Measurements from ENCODE around the gene COLQ.
"Not testable (repeated sequence)": the region's sequence is repeated elsewhere in the genome, so short reads cannot be mapped to it uniquely, and the experiment has no call there.

Gene COLQ

DNA sequence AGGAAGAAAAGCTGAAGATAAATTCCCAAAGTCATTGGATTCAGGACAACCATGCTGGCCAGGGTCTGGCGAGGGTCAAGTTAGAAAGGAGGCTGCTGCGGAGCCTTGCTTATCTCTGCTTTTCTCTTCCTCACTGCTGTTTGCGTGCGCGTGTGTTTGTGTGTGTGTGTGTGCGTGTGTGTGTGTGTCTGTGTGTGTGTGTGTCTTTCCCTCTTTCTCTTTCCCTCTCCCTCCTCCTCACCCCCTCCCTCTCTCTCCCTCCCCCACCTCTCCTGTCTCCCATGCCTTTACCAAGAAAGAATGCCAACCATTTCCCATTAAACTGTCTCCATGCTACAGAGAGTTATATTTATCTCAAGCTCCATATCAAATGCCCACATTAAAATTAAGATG, at the start of gene COLQ:
Gene COLQ (minus strand): TSS at position 134 of the 393 bp plus-strand sequence. CDS start 81 bp downstream, at position 53.
- TF ChIP-seq GATA1 (IDR thresholded peaks at IDR 0.05; ENCODE audit: low read depth, low read length) (no peak), POLR2A (IDR thresholded peaks at IDR 0.05; ENCODE audit: low read length) (no peak)
- DNase-seq = peak in 1 of 2 experiments; percentile 8

DNA sequence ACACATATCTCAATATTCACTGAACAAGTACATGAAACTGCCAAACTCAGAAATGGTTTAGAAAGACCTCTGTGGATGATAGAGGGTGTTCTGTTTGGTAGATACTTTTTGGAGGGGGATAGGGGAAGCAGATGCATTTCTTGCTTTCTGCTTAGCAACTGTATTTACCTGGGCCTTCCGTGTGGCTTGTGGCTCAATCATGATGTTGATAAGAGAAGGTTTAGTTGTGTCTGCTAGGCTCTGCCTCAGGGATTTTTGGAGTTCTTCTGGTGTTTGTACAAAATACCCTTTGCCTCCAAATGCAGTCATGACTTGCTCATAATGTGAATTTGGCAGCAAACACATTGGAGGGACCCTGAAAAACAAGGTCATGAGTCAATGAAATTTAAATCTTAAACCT, 41.7 kb upstream of the COLQ start:
- no peak for DNase-seq
- TF ChIP-seq GATA1 (IDR thresholded peaks at IDR 0.05; ENCODE audit: low read depth, low read length) = no peak

DNA sequence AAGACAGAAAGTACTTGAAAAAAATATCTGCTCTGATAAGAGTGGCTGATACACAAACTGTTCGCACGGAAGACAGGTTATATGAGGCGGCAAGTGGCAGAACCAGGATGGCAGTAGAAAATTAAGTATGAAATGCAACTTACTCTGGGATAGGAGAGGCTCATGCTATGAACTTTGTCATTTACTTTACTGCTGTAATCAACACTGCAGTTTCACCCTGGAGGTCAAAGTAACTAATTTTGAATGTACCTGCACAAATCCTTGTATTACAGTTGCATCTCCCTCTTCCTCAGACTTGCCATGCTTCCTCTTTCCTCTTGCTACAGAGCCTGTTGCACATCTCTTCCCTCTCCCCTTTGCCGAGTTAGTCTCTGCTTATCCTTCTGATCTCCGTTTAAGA, 41.1 kb upstream of the COLQ start:
- TF ChIP-seq POLR2A (IDR thresholded peaks at IDR 0.05; ENCODE audit: low read length) = no peak
- TF ChIP-seq GATA1 (IDR thresholded peaks at IDR 0.05; ENCODE audit: low read depth, low read length) = no peak
- no peak for DNase-seq

DNA sequence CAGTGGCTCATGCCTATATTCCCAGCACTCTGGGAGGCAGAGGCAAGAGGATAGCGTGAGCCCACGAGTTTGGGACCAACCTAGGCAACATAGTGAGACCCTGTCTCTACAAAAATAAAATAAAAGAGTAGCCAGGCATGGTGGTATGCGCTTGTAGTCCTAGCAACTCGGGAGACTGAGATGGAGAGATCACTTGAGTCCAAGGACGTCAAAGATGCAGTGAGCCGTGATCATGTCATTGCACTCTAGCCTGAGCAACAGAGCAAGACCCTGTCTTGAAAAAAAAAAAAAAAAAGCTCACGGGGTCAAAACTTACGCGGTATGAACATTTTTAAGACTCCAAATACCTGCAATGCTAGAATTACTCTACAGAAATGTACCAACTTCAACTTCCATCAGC, 37.1 kb upstream of the COLQ start:
- TF ChIP-seq POLR2A (IDR thresholded peaks at IDR 0.05; ENCODE audit: low read length) = no peak
- TF ChIP-seq GATA1 (IDR thresholded peaks at IDR 0.05; ENCODE audit: low read depth, low read length) = no peak

DNA sequence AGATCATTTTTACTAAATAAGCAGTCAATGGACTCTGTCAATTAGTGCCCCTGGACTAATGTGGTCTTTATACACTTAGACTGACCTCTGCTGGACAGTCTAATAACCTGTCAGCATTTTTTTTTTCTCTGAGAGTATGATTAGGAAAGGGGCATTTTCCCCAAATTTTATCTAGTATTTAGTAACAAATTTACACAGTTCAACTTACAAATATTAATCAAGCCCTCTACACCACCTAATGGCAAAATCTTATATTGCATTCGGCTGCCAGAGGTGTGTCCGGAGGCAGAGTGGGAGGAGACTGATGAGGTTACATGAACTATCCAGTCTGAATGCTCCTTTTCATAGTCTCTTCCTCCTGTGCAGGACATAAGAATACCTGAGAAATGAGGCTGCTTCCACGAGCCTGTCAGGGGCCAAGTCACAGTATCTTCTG, 36.0 kb upstream of the COLQ start:
- peak; percentile 77 for DNase-seq
- TF ChIP-seq POLR2A (IDR thresholded peaks at IDR 0.05; ENCODE audit: low read length) (no peak), GATA1 (IDR thresholded peaks at IDR 0.05; ENCODE audit: low read depth, low read length) (no peak)

More for the DNA sequence above, 37.1 kb upstream of the COLQ start:
- DNase-seq = no peak

DNA sequence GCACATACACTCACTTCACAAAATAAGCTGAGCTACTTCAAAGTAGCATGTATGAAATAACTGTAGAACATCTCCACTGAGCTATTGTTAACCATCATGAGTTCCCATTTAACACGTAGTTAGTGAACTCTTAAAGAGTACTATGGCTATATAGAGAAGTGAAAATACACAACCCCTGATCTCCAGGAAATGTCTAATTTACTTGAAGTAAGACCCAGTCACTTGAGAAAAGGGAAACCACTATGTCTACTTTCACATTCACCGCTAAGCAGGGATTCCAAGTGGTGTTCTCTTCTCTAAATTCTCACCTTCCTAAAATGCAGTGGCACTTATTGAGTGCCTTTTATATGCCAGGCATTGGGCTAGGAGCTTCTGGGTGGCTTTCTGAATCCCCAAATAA, 35.0 kb upstream of the COLQ start:
- TF ChIP-seq POLR2A (IDR thresholded peaks at IDR 0.05; ENCODE audit: low read length) (no peak), GATA1 (IDR thresholded peaks at IDR 0.05; ENCODE audit: low read depth, low read length) (no peak)

DNA sequence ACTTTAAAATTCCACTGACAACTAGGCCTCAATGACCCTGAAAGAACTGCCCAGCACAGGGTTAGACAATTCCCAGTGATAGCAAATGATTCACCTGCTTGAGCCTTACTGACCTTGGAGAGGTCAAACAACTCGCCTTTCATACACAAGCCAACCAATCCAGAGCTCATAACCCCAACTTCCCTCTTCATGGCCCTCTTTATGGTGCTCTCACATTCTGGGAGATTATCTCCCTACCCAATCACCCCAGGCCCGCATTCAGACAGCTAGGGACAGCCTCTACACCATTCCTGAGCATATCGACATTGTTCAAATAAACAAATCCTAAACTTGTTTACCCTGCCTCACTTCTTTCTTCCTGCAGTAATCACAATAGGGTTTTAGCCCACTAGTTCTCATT, 32.2 kb upstream of the COLQ start:
- TF ChIP-seq GATA1 (IDR thresholded peaks at IDR 0.05; ENCODE audit: low read depth, low read length) (no peak), POLR2A (IDR thresholded peaks at IDR 0.05; ENCODE audit: low read length) (no peak)
- DNase-seq = no peak

More for the DNA sequence above, 35.0 kb upstream of the COLQ start:
- DNase-seq = no peak

DNA sequence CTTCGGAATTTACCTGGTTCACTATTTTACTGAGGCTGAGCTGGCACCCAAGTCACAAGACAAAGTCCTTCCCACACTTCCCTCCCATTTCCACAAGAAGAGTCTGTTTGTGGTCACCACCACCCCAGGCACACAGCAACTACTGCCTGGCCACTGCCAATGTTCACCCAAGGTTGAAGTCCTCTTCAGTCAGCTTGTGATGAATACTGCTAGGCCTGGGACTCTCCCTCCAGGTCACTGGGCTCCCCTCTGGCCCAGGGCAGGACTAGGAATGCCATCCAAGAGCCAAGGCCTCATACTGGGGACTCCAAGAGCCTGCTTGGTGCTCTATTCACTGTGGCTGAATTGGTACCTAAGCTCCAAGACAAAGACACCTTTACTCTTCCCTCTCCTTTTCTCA, 30.4 kb upstream of the COLQ start:
- DNase-seq = no peak
- no peak for TF ChIP-seq GATA1 (IDR thresholded peaks at IDR 0.05; ENCODE audit: low read depth, low read length)
- TF ChIP-seq POLR2A (IDR thresholded peaks at IDR 0.05; ENCODE audit: low read length) = no peak

DNA sequence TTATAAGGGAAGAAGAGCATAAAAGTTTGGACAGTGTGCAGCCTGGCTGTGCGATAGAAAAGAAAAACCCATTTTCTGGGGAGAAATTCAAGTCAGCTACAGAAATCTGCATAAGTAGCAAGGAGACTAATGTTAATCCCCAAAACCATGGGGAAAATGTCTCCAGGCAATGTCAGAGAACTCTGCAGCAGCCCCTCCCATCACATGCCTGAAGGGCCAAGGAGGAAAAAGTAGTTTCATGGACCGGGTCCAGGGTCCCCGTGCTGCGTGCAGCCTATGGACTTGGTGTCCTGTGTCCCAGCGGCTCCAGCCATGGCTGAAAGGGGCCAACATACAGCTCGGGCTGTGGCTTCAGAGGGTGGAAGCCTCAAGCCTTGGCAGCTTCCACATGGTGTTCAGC, 28.3 kb upstream of the COLQ start:
- TF ChIP-seq GATA1 (IDR thresholded peaks at IDR 0.05; ENCODE audit: low read depth, low read length) = no peak
- no peak for TF ChIP-seq POLR2A (IDR thresholded peaks at IDR 0.05; ENCODE audit: low read length)
- DNase-seq = no peak

DNA sequence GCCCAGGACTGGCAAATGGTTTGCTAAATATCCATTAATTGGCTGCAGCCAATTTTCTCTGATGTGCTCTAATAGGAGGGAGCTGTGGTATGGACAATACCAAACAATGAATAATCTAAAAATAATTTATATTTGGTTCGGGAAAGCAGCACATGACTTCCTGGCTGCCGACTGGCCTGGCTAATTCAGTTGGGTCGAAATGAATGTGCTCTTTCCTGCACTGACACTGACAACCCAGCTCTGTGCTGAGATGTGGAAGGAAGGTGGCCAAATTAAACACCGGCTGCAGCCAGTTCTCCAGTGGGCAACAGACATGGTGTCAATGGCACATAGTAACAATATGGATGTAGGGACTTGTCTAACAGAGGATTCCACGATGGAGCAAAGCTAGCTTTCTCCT, 21.1 kb upstream of the COLQ start:
- no peak for DNase-seq
- TF ChIP-seq GATA1 (IDR thresholded peaks at IDR 0.05; ENCODE audit: low read depth, low read length) (no peak), POLR2A (IDR thresholded peaks at IDR 0.05; ENCODE audit: low read length) (no peak)

DNA sequence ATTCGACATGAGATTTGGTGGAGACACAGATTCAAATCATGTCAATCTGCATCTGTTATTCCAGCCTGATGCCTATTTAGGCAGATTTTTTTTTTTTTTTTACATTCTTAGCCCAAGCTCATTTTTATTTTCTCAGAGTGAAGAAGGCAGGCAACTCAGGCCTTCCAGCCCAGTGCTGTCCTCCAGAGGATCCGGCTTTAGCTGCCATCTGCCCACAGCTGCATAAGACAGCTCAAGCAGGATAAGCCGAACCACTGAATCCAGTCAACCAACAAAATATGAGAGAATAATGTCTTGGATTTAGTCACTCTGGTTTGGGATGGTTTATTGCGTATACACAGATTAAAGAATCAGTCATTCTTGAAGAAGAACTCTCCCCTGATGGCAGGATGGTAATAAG, 19.9 kb upstream of the COLQ start:
- TF ChIP-seq GATA1 (IDR thresholded peaks at IDR 0.05; ENCODE audit: low read depth, low read length) = no peak
- no peak for TF ChIP-seq POLR2A (IDR thresholded peaks at IDR 0.05; ENCODE audit: low read length)
- DNase-seq = no peak

DNA sequence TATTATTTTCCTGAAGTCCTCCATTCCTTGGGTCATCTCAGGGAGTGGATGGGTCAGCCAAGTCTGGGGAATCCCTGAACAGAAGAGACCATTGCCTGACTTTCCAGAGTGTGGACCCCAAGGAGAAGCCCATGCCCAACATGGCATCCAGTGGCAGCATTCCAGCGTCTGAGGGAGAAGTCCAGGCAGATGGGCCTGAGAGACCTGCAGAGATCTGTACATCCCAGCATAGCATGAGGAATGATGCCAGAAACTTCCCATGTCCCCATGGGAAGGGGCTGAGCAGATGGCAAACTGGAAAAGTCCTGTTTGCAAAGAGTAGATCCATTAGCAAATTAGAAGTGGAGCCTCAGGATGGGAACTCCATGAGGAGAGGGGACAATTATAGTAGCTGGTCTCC, 17.6 kb upstream of the COLQ start:
- DNase-seq = no peak
- no peak for TF ChIP-seq GATA1 (IDR thresholded peaks at IDR 0.05; ENCODE audit: low read depth, low read length)
- no peak for TF ChIP-seq POLR2A (IDR thresholded peaks at IDR 0.05; ENCODE audit: low read length)

DNA sequence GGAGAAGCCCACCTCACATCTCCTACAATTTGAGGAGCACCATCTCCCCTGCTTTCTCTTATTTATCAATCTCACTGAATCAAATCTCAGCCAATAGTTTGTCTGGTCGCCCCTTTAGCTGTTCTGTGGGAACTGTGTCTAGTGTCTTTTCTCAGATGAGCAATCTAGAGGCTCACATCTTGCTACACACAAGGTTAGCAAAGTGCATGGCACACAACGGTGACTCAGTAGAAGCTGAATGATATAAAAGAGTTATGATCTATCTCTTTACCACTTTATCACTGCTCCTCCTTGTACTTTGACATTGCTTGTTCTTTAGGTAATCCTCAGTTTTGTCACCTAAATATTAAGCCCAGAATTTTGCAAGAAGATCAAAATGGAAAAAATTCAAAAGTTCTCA, 16.8 kb upstream of the COLQ start:
- no peak for DNase-seq
- no peak for TF ChIP-seq GATA1 (IDR thresholded peaks at IDR 0.05; ENCODE audit: low read depth, low read length)
- TF ChIP-seq POLR2A (IDR thresholded peaks at IDR 0.05; ENCODE audit: low read length) = no peak

DNA sequence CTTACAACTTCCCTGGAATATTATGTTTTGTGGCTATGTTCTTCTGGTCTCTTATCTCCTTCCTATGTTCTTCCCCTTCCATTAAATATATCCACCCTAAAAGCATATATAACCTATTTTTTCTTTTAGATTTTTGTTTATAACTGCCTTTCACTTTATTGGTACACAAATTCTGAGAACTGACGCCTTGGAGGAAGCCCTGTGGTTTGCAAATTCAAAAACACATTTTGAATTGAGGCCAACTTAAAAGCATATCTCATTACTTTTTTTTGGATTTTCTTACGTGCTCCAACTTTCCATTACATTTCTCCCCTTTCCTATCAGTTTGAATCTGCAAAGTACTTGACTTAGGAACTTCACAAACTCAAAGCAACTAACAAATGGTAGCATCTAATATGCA, 15.3 kb upstream of the COLQ start:
- DNase-seq = no peak
- TF ChIP-seq POLR2A (IDR thresholded peaks at IDR 0.05; ENCODE audit: low read length) (no peak), GATA1 (IDR thresholded peaks at IDR 0.05; ENCODE audit: low read depth, low read length) (no peak)

DNA sequence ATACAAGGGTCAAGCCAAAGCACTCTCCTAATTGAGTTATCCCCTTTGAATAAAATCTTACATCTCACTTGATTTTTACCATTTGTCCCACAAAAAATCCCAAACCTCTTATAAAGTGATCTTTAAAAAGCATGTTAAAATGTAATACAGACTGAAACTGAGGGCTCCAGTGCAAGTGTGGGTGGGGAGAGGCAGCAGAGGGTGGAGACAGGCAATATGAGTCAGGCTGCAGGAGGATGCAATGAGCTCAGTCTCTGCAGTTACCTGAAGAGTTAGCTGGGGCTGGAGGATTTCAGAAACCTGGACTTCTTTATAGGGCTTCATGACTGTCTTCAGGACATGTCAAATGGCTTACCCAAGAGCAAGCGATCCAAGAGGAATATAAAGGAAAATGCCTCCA, 14.2 kb upstream of the COLQ start:
- TF ChIP-seq GATA1 (IDR thresholded peaks at IDR 0.05; ENCODE audit: low read depth, low read length) (no peak), POLR2A (IDR thresholded peaks at IDR 0.05; ENCODE audit: low read length) (no peak)
- no peak for DNase-seq

DNA sequence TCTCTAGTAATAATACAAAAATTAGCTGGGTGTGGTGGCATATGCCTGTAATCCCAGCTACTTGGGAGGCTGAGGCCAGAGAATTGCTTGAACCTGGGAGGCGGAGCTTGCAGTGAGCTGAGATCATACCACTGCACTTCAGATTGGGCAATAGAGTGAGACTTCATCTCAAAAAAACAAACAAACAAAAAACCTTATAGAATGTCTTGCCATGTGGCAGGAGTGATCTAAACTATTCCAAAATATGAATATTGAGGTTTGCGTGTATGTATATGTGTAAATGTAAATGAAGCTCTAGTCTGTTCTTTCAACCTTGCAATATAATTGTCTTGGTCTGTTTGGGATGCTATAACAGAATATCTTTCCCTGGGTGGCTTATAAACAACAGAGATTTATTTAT, 11.1 kb upstream of the COLQ start:
- not testable (repeated sequence) for DNase-seq
